SW 1271 (cell line): ENCODE data around the gene GBE1.

Experiments used
- DNase-seq, 2 experiments: peaks; one replicate each; lab custom pipeline; 2025; lab: John Stamatoyannopoulos, UW

GBE1 gene

GRCh38 chr3:81699536-81700320 is 61.7 kb downstream of the GBE1 start:
- no peak for DNase-seq

- no peak for DNase-seq
Measured at GRCh38 chr3:81696090-81696489, 65.4 kb downstream of the GBE1 start.

- DNase-seq: no peak
Measured at GRCh38 chr3:81695302-81695701, 66.1 kb downstream of the GBE1 start.

- DNase-seq: no peak
Measured at GRCh38 chr3:81694662-81695061, 66.8 kb downstream of the GBE1 start.

DNA sequence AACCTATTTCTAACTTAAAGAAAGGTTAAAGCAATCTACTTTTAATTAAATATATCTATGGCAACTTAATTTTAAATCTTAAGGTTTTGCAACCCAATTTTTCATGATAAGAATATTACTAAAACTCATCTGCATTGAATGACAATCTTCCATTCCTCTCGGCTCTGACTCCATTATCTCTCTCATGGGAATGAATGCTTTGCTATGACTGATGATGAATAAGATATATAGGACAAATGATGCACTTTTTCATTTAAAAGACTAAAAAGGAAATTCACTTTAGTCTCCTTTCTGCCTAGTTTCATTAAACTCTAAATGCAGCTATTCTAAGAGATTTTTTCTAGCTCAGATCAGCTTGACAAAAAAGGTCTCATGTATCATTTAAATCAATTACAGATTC is 68.7 kb downstream of the GBE1 start:
- no peak for DNase-seq

DNA sequence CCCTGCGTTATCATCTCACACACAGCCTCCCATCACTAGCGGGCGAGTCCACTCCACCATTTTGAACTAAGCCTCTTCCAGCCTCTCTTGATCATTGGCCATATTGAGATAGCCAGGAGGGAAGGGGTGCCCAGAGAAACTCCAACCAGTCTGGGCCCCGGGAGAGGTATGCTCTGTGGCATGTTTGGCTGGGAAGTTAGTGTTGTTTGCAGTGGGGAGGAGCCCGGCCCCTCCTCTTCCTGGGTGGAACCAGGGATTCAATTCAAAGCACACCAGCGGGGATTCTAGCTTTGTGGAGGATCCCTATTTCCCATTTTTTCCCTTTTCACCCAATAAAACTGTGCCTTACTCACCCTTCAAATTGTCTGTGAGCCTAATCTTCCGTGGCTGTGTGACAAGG is 71.8 kb downstream of the GBE1 start:
- no peak for DNase-seq

DNA sequence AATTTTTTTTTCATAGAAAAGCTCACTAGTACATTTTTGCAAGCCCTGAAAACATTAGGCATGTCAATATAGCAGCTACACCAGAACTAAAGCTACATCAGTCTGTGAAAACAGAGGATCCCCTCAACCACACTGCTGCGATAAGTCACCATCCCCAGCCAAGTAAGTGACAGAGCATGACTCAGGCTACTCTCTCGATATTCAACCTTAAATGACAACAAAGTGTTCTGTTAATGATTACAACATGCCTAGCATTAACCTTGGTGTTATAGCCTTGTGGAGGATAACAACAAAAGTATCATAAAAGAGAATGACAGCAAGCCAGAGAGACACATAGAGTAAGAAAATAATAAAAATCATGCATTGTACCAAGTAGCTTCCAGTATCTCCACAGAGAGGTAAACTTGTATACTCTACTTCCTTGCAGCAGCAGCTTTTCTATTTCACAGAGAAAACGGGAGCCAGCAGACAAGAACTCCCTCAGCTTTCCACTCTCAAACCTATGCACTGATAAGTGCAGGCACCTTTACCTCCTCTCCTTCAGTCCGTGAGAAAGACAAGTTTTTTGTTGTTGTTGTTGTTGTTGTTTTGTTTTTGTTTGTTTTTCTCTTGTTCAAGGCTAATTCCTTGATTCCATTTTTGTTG is 76.6 kb downstream of the GBE1 start:
- no peak for DNase-seq

DNA sequence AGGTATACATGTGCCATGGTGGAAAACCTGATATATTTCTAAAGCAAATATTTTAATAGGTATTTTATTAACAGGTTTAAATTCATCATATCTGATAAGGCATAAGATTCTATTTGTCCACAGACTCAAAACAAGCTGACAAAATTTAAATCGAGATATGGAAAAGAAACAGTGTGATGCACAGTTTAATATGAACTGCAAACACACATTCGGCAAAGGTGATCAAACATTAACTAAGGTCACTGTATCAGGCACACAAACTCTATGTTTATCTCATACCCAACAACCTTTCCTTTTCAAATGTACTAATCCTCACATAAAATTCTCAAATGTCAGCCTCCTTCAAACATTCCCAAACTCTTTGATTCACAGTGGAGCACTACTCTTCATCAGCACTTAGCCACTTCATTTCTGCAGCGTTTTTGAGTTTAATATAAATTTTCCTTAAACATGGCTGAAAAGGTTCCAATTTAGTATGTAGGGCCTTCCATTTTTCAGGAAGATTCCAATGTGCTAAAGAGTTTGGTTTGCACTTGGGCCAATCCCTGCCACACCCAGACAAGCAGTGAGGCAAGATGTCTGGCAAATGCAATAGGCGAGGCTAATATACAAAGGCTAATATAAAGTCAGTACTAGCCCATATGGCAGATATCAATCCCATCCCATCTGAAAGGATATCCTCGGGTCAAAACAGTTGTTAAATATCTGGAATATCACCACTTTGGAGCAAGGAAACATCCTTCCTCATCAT is 84.6 kb downstream of the GBE1 start:
- DNase-seq: no peak

GRCh38 chr3:81674690-81675089 is 86.8 kb downstream of the GBE1 start:
- no peak for DNase-seq

GRCh38 chr3:81668283-81668682 is 93.2 kb downstream of the GBE1 start:
- no peak for DNase-seq

GRCh38 chr3:81666502-81667121 is 94.8 kb downstream of the GBE1 start:
- peak in 1 of 2 experiments; percentile 6 for DNase-seq

GRCh38 chr3:81663114-81663513 is 98.3 kb downstream of the GBE1 start:
- DNase-seq: no peak

DNA sequence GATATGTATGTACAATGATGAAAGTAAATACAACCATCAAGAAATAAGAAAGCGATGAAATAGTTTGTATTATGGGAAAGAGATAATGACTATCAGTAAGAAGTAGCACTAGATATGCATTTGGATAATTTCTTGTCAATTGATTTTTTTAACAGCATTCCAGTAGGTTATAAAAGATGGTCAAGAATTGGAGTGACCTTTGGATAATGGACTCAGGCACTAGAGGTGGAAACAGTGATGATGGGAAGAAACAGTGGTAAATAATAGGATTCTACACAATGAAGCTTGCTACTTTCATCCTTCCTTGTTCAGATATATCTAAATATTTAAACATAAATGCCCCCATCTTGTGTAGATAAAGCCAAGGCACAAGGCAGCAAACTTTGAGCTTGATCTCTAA is 101.4 kb downstream of the GBE1 start:
- no peak for DNase-seq

DNA sequence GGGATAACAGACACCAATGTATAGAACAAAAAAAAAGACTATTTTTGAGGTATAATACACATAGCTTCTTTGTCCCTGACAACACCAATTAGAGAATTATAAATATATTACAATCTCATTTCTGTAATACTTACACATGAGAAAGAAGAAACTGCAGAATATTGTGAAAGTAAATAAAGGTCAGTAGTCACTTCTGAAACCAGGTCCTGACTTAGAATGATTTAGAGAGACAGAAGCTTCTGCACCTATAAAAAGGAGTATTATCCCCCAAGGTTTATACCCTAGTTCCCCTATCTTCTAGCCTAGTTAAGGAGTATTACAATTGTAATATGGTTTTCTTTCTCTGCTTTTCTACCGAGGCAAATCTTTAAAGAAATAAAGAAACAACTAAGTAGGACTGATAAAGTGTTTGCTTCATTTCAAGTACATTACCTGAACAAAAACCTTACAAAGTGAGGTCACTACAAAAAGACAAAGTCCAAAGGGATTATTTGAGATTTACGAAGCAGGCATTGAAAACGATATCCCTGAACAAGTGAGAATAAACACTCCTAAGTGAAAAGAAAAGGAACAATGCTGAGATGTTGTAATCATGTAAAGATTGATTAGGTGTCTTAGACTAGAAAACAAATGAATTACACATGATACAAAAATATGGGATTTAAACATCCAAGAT is 103.0 kb downstream of the GBE1 start:
- no peak for DNase-seq

- no peak for DNase-seq
Measured at GRCh38 chr3:81651139-81651538, 110.3 kb downstream of the GBE1 start.

GRCh38 chr3:81650187-81650586 is 111.3 kb downstream of the GBE1 start:
- no peak for DNase-seq

- DNase-seq: no peak
Measured at GRCh38 chr3:81645248-81645647, 116.2 kb downstream of the GBE1 start.

GRCh38 chr3:81643721-81644120 is 117.7 kb downstream of the GBE1 start:
- no peak for DNase-seq

DNA sequence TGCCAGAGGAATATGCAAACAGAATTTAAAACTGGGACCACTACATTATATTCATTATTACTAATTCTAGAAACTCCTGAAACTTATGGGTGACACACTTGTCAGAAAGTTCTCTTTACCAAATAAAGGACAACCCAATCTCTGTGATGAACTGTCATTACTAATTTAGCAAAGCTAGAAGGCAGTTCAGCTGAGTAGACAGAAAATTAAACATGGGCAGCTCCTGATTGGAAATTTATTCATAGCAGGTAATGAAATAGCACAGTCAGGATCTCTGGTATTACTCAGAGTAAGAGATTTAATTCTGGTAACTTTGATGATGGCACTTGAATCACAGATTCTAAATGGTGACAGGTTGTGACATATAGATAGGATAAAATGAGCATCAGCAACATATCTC is 123.0 kb downstream of the GBE1 start:
- DNase-seq: no peak

DNA sequence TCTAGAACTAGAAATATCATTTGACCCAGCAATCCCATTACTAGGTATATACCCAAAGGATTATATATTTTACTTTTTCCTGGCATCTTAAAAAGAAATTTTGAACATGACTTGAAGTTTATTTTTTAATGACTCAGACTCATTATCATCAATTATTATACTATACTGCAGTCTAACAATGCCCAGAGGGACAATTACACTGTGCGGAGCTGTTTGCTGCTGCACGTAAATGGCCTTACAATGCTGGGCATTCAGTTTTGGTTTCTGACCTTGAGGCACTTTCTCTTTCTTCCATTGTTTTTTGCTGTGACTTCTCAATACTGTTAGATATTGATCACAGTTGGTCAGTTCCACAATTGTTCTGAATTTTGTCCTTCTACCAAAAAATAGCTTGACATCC is 128.8 kb downstream of the GBE1 start:
- DNase-seq: no peak

- DNase-seq: no peak
Measured at GRCh38 chr3:81624756-81625155, 136.7 kb downstream of the GBE1 start.

GRCh38 chr3:81622395-81622794 is 139.1 kb downstream of the GBE1 start:
- no peak for DNase-seq
